22Rv1 (cell line): ENCODE measurements around the gene GRIK5.

ENCODE experiments used
- CTCF ChIP-seq: fragments of 450-650 bp; IDR thresholded peaks from 2 replicates; pipeline ENCODE4 v1.5.1; 2017; ENCODE audit warnings: mild to moderate bottlenecking
- ZFX ChIP-seq: fragments of 450-650 bp; IDR thresholded peaks from 2 replicates; pipeline ENCODE4 v1.6.1; 2017; ENCODE audit warnings: antibody characterized with exemption, borderline replicate concordance

- TF ChIP-seq CTCF = no peak
- TF ChIP-seq ZFX = no peak
Measured at GRCh38 chr19:42040031-42040430, 30.0 kb downstream of the GRIK5 start.
